ENCODE measurements around the gene UVRAG.

Gene UVRAG

GRCh38 chr11:75793966-75794365, 21.0 kb upstream of the UVRAG start:
- H4K20me1 ChIP-seq (ENCODE audit: insufficient read depth, low read length), result no peaks in the 10 kb centered on the region
- no peaks in the 10 kb centered on the region for H3F3A ChIP-seq (ENCODE audit: insufficient read depth, low read length)
- H3K9me3 ChIP-seq (replicated peaks; ENCODE audit: insufficient read depth, low read length), result no peaks in the 10 kb centered on the region
- no peaks in the 10 kb centered on the region for H3K27me3 ChIP-seq (replicated peaks; ENCODE audit: insufficient read depth, low read length)
- no peak overlapping the region for H3K4me2 ChIP-seq (ENCODE audit: low read depth, low read length)
- no peaks in the 10 kb centered on the region for H3K4me1 ChIP-seq (ENCODE audit: low read length)
- H3K36me3 ChIP-seq (replicated peaks; ENCODE audit: insufficient read depth, low read length), result no peaks in the 10 kb centered on the region
- H3K27ac ChIP-seq (ENCODE audit: low read length), result no peak overlapping the region
- TF ChIP-seq EZH2 (optimal IDR thresholded peaks at IDR 0.05; ENCODE audit: low read depth, low read length) (no peak), CTCF (IDR thresholded peaks at IDR 0.05; ENCODE audit: low read length) (no peak), EZH2phosphoT487 (IDR thresholded peaks at IDR 0.05; ENCODE audit: low read length) (no peak)
- H3K9me2 ChIP-seq (replicated peaks; ENCODE audit: insufficient read depth, low read length), result no peaks in the 10 kb centered on the region
- H3K79me2 ChIP-seq (ENCODE audit: low read length), result no peaks in the 10 kb centered on the region
- no peak overlapping the region for H3K9ac ChIP-seq (ENCODE audit: low read length)
- no peak for DNase-seq
- H2AFZ ChIP-seq (ENCODE audit: low read length), result no peak overlapping the region
- H3K4me3 ChIP-seq (ENCODE audit: low read length), result no peak overlapping the region

- no peak overlapping the region for H3K27ac ChIP-seq (ENCODE audit: low read length)
- TF ChIP-seq EZH2 (optimal IDR thresholded peaks at IDR 0.05; ENCODE audit: low read depth, low read length) (no peak), CTCF (IDR thresholded peaks at IDR 0.05; ENCODE audit: low read length) (no peak), EZH2phosphoT487 (IDR thresholded peaks at IDR 0.05; ENCODE audit: low read length) (no peak)
- no peaks in the 10 kb centered on the region for H3K9me2 ChIP-seq (replicated peaks; ENCODE audit: insufficient read depth, low read length)
- H2AFZ ChIP-seq (ENCODE audit: low read length), result no peak overlapping the region
- no peaks in the 10 kb centered on the region for H4K20me1 ChIP-seq (ENCODE audit: insufficient read depth, low read length)
- H3F3A ChIP-seq (ENCODE audit: insufficient read depth, low read length), result no peaks in the 10 kb centered on the region
- no peak overlapping the region for H3K9ac ChIP-seq (ENCODE audit: low read length)
- H3K9me3 ChIP-seq (replicated peaks; ENCODE audit: insufficient read depth, low read length), result no peaks in the 10 kb centered on the region
- no peaks in the 10 kb centered on the region for H3K36me3 ChIP-seq (replicated peaks; ENCODE audit: insufficient read depth, low read length)
- no peak overlapping the region for H3K4me3 ChIP-seq (ENCODE audit: low read length)
- H3K4me2 ChIP-seq (ENCODE audit: low read depth, low read length), result no peak overlapping the region
- H3K27me3 ChIP-seq (replicated peaks; ENCODE audit: insufficient read depth, low read length), result no peaks in the 10 kb centered on the region
- H3K4me1 ChIP-seq (ENCODE audit: low read length), result no peaks in the 10 kb centered on the region
- no peak for DNase-seq
- H3K79me2 ChIP-seq (ENCODE audit: low read length), result no peaks in the 10 kb centered on the region
Measured at GRCh38 chr11:75795276-75796090, 19.5 kb upstream of the UVRAG start.

- TF ChIP-seq EZH2 (optimal IDR thresholded peaks at IDR 0.05; ENCODE audit: low read depth, low read length) (no peak), CTCF (IDR thresholded peaks at IDR 0.05; ENCODE audit: low read length) (no peak), EZH2phosphoT487 (IDR thresholded peaks at IDR 0.05; ENCODE audit: low read length) (no peak)
- H3K9ac ChIP-seq (ENCODE audit: low read length), result no peak overlapping the region
- no peak for DNase-seq
- H3K4me2 ChIP-seq (ENCODE audit: low read depth, low read length), result no peak overlapping the region
- H3K27me3 ChIP-seq (replicated peaks; ENCODE audit: insufficient read depth, low read length), result no peaks in the 10 kb centered on the region
- peaks cover 5% of the 10 kb centered on the region for H3K4me1 ChIP-seq (ENCODE audit: low read length)
- H3K79me2 ChIP-seq (ENCODE audit: low read length), result no peaks in the 10 kb centered on the region
- no peaks in the 10 kb centered on the region for H3K9me2 ChIP-seq (replicated peaks; ENCODE audit: insufficient read depth, low read length)
- H3F3A ChIP-seq (ENCODE audit: insufficient read depth, low read length), result 0 out of 2 replicates have a peak, but pooled peaks cover 2% of the 10 kb centered on the region
- H3K27ac ChIP-seq (ENCODE audit: low read length), result no peak overlapping the region
- no peak overlapping the region for H3K4me3 ChIP-seq (ENCODE audit: low read length)
- no peaks in the 10 kb centered on the region for H4K20me1 ChIP-seq (ENCODE audit: insufficient read depth, low read length)
- no peak overlapping the region for H2AFZ ChIP-seq (ENCODE audit: low read length)
- no peaks in the 10 kb centered on the region for H3K36me3 ChIP-seq (replicated peaks; ENCODE audit: insufficient read depth, low read length)
- H3K9me3 ChIP-seq (replicated peaks; ENCODE audit: insufficient read depth, low read length), result no peaks in the 10 kb centered on the region
Measured at GRCh38 chr11:75796091-75796435, 18.9 kb upstream of the UVRAG start.
